ENCODE measurements around the gene DCTN2.
A peak's percentile ranks its signal among the peaks of the same experiment; 100 is the strongest.

DCTN2 gene

GRCh38 chr12:57586832-57587429 is 39.9 kb upstream of the DCTN2 start:
- TF ChIP-seq CTCF (IDR thresholded peaks at IDR 0.05; ENCODE audit: low read depth, low read length): no peak
- no peak for DNase-seq (ENCODE audit: low read depth in 2 of 2)
- H3K4me3 ChIP-seq (replicated peaks in 1 of 2; ENCODE audit: low read depth in 2 of 2, low read length in 2 of 2): no peak overlapping the region

- no peak for TF ChIP-seq CTCF (IDR thresholded peaks at IDR 0.05; ENCODE audit: low read depth, low read length)
- H3K4me3 ChIP-seq (replicated peaks in 1 of 2; ENCODE audit: low read depth in 2 of 2, low read length in 2 of 2): no peak overlapping the region
- no peak for DNase-seq (ENCODE audit: low read depth in 2 of 2)
Observed at GRCh38 chr12:57586128-57586527, 39.1 kb upstream of the DCTN2 start.

GRCh38 chr12:57585156-57585555 is 38.2 kb upstream of the DCTN2 start:
- no peak overlapping the region for H3K4me3 ChIP-seq (replicated peaks in 1 of 2; ENCODE audit: low read depth in 2 of 2, low read length in 2 of 2)
- TF ChIP-seq CTCF (IDR thresholded peaks at IDR 0.05; ENCODE audit: low read depth, low read length): no peak
- DNase-seq (ENCODE audit: low read depth in 2 of 2): no peak

GRCh38 chr12:57584690-57585089 is 37.7 kb upstream of the DCTN2 start:
- H3K4me3 ChIP-seq (replicated peaks in 1 of 2; ENCODE audit: low read depth in 2 of 2, low read length in 2 of 2): no peak overlapping the region

GRCh38 chr12:57584050-57584449 is 37.1 kb upstream of the DCTN2 start:
- DNase-seq (ENCODE audit: low read depth in 2 of 2): no peak
- H3K4me3 ChIP-seq (replicated peaks in 1 of 2; ENCODE audit: low read depth in 2 of 2, low read length in 2 of 2): no peak overlapping the region
- no peak for TF ChIP-seq CTCF (IDR thresholded peaks at IDR 0.05; ENCODE audit: low read depth, low read length)

More at GRCh38 chr12:57584690-57585089, 37.7 kb upstream of the DCTN2 start:
- TF ChIP-seq CTCF (IDR thresholded peaks at IDR 0.05; ENCODE audit: low read depth, low read length): no peak
- DNase-seq (ENCODE audit: low read depth in 2 of 2): no peak

GRCh38 chr12:57583008-57583831 is 36.2 kb upstream of the DCTN2 start:
- TF ChIP-seq CTCF (IDR thresholded peaks at IDR 0.05; ENCODE audit: low read depth, low read length): peak; percentile 81
- peak; percentile 86 to 91 for DNase-seq (ENCODE audit: low read depth in 2 of 2)
- no peak overlapping the region for H3K4me3 ChIP-seq (replicated peaks in 1 of 2; ENCODE audit: low read depth in 2 of 2, low read length in 2 of 2)

All from cardiac fibroblast (primary cell).